Measurements from ENCODE around the gene ARHGAP18.

ARHGAP18 gene

DNA sequence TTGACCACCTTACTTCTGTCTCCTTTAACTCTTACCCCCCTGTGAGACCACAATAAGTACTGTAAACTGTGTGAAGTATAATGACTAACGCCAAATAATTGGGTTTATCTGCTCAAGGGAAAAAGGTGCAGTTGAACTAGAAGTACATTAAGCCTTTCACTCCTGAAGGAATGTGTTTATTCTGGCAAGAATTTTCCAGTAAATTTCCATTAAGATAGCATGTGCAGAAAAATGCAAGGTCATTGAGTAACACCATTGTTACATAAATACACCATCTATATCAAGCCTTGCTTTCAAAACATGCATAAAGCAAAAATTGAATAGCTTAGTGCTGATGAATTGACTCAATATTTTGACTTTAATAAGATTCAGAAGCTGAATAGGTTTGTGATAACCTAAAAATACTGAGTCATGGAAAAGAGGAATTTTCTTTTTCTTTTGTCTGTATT, 65.4 kb downstream of the ARHGAP18 start:
- DNase-seq (ENCODE audit: low read depth) = no peak

- DNase-seq (ENCODE audit: low read depth) = no peak
Measured at GRCh38 chr6:129643968-129644367, 66.0 kb downstream of the ARHGAP18 start.

- DNase-seq (ENCODE audit: low read depth) = no peak
Measured at GRCh38 chr6:129643176-129643575, 66.8 kb downstream of the ARHGAP18 start.

DNA sequence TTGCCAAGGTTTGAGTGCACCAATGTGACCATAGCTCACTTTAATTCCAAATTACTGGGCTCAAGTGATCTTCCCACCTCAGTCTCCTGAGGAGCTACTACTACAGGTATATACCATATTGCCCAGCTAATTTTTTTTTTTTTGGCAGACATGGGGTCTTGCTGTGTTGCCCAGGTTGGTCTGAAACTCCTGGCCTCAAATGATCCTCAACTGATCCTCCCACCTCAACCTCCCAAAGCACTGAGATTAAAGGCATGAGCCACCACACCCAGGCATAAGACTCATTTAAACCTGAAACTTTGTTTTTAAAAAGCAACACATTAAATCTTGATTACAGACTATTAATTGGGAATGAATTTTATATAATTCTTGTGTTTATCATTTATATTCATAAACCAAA, 67.7 kb downstream of the ARHGAP18 start:
- no peak for DNase-seq (ENCODE audit: low read depth)

DNA sequence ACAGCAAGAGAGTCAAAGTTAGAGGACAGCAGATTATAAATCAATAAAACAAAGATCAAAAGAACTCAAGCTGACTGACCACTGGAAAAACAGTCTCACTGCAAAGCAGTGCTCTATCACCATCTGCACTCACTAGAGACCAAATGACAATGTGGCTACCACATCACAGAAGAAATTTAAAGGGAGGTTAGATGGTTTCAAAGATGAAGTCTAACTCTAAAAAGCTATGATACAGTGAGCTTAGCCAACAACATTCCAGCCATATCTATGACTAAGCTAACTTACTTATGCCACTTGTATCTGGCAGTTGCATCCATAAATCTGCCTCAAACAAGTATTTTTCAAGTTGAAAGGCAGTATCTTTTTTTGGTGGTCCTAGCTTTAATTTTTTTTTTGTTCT, 68.6 kb downstream of the ARHGAP18 start:
- no peak for DNase-seq (ENCODE audit: low read depth)

- no peak for DNase-seq (ENCODE audit: low read depth)
Measured at GRCh38 chr6:129638686-129639085, 71.3 kb downstream of the ARHGAP18 start.

GRCh38 chr6:129638055-129638684, 71.8 kb downstream of the ARHGAP18 start:
- no peak for DNase-seq (ENCODE audit: low read depth)

DNA sequence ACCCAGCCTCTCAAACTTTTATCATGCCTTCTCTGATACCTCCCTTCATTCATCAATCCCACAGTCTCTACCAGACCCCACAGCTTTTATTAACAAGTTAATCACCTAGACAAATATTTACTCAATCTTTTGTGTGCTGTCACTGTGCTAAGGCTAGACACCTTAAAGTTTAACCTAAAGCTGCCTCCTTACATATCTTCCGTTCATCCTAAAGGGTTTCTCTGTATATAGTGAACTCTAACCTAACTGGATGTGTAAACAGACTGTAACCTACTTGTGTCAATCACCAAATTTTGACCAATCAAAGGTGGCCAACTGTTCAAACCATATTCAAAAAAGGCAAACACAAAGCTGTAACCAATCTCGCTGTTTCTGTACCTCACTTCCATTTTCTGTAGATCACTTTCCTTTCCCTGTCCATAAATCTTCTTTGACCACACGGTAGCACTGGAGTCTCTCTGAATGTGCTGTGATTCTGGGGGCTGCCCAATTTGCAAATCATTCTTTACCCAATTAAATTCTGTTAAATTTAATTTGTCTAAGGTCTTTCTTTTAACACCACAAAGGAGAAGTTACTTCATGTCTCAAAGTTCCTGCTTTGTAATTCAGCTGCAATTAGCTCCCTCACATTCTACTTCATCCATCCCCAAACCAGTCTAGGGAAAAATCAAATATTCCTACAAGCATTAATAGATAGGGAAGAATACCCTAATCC, 72.5 kb downstream of the ARHGAP18 start:
- no peak for DNase-seq (ENCODE audit: low read depth)

DNA sequence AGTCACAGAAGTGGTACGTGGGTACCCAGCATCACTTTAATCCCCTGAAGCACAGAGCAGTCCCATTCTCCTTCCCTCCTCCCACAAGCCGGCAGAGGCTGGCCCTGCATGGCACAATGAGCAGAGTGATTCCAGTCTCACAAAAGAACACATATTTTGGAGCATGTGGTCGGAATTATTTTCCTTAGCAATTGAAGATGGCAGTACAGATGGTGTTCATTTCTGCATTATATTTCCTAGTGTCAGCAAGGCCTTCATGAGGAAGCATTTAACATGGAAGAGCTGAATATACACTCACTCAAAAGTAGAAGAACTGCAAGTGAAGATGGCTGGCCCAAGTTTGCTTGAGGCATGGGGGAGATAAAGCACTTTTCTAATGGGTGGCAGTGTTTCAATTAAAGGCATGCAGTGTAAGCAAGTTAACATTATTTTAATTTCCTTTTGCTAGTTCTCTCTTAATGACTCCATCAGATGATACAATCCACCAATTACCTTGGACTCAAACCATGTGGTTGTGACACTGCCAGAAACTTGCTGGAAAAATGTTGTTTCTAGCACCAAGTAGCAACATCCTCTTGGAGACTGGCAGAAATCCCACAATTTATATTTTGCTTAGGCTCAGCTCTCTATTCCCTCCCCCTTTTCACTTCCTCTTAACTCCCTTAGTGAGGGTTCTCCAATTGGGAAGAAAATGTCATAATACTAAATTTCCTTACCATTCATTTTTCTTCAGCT, 74.4 kb downstream of the ARHGAP18 start:
- no peak for DNase-seq (ENCODE audit: low read depth)

- DNase-seq (ENCODE audit: low read depth) = no peak
Measured at GRCh38 chr6:129634411-129635230, 75.4 kb downstream of the ARHGAP18 start.

- DNase-seq (ENCODE audit: low read depth) = no peak
Measured at GRCh38 chr6:129633529-129633928, 76.4 kb downstream of the ARHGAP18 start.

GRCh38 chr6:129632172-129632613, 77.8 kb downstream of the ARHGAP18 start:
- DNase-seq (ENCODE audit: low read depth) = no peak

DNA sequence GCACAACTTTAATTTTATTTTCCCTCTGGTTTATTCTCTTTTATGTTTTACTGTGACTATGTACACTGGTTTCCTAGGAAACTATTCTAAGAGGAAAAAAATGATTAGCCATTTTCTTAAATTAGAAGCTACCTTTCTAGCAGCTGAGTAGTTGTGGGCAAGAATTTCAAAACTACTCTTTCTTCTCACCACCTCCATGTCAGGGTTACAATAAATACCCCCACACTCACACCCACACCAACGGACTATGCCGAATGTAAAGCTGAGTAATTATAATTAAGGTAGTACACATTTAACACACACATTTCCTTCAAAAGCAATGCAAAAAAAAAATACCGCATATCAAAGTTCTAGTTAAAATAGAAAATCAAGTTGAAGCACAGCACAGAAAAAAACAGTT, 78.9 kb downstream of the ARHGAP18 start:
- no peak for DNase-seq (ENCODE audit: low read depth)

DNA sequence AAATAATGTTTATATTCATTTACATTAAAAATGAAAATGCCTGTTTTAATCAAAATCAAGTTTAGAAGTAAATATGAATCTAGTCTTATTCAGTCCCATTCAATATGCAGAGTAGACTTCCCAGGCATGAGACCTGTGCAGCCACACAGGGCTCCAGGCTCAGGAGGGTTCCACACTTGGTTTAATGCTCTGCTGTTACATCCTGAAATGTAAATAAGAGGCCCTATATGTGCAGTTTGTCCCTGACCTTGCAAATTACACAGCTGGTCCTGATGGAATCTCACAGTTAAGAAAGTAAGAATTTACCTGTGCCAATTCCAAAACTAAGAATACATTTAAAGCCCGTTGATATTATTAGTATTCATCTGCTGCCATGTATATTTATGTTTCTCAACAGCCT, 79.4 kb downstream of the ARHGAP18 start:
- DNase-seq (ENCODE audit: low read depth) = no peak

GRCh38 chr6:129628101-129628815, 81.7 kb downstream of the ARHGAP18 start:
- no peak for DNase-seq (ENCODE audit: low read depth)

GRCh38 chr6:129624488-129624887, 85.5 kb downstream of the ARHGAP18 start:
- DNase-seq (ENCODE audit: low read depth) = no peak

- no peak for DNase-seq (ENCODE audit: low read depth)
Measured at GRCh38 chr6:129623008-129623732, 86.8 kb downstream of the ARHGAP18 start.

- DNase-seq (ENCODE audit: low read depth) = no peak
Measured at GRCh38 chr6:129621252-129621651, 88.7 kb downstream of the ARHGAP18 start.

- DNase-seq (ENCODE audit: low read depth) = no peak
Measured at GRCh38 chr6:129620234-129620610, 89.8 kb downstream of the ARHGAP18 start.

GRCh38 chr6:129619579-129620233, 90.3 kb downstream of the ARHGAP18 start:
- DNase-seq (ENCODE audit: low read depth) = no peak
